NCI-H1694 treated with DMSO at 0.1 percent for 48 hours (cell line): ENCODE results near the gene MCUB.

Experiments
- DNase-seq: peaks from one replicate; lab custom pipeline; 2025; lab: John Stamatoyannopoulos, UW

MCUB gene

GRCh38 chr4:109682875-109683274, 122.8 kb downstream of the MCUB start:
- DNase-seq, result no peak

- no peak for DNase-seq
These were observed 123.7 kb downstream of the MCUB start for GRCh38 chr4:109683621-109684253.

DNA sequence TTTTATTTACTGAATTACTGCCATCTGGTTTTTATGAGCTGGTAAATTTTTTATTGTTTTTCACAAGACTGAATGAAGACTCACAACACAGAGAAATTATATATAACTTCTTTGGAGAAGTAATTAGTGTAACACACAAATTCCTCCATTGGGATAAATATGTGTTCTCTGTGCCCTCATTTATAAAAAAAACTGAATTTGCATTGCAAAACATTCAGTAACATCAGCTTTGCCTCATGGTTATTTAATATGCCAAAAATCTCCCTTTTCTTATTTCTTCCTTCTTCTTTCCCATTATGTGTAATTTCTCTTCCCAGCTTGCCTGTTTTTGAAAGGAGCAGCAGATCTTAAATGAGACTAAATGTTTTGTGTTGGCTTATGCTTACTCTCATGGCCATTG, 124.7 kb downstream of the MCUB start:
- no peak for DNase-seq

- no peak for DNase-seq
These were observed 130.8 kb downstream of the MCUB start for GRCh38 chr4:109690690-109691410.

DNA sequence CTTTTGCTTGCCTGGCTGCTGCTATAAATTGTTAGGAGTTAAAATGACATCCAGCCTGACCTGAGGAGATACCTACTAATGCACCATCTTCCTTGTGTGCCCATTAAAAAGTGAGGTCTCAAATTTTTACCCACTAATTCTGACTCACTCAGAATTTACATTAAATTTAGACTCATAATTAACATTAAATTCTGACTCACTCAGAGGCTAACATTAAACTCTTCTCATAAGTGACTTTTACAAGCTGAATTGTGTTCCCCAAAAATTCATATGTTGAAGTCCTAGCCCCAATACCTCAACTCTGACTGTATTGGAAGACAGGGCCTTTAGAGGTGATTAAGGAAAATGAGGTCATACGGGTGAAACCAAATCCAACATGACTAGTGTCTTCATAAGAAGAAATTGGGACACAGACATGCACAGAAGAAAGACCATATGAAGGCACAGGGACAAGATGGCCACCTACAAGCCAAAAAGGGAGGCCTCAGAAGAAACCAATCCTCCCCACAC, 131.4 kb downstream of the MCUB start:
- no peak for DNase-seq

DNA sequence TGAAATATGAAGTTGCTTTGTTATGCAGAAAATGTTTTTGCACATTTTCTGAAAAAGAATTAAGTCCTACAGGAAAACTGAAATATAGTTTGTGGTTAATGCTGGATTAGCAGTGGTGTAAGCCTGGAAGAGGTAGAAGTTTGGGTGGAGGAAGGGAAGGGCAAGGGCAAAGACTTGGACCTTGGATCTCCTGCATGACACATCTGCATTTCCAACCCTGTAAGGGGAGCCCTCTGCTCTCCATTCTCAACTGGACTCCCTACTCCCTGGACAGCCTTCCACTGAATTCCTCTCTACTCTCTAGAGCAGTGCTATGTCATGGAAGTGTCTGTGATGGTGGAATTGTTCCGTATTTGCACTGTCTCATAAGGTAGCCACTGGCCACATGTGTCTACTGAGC, 138.6 kb downstream of the MCUB start:
- no peak for DNase-seq

DNA sequence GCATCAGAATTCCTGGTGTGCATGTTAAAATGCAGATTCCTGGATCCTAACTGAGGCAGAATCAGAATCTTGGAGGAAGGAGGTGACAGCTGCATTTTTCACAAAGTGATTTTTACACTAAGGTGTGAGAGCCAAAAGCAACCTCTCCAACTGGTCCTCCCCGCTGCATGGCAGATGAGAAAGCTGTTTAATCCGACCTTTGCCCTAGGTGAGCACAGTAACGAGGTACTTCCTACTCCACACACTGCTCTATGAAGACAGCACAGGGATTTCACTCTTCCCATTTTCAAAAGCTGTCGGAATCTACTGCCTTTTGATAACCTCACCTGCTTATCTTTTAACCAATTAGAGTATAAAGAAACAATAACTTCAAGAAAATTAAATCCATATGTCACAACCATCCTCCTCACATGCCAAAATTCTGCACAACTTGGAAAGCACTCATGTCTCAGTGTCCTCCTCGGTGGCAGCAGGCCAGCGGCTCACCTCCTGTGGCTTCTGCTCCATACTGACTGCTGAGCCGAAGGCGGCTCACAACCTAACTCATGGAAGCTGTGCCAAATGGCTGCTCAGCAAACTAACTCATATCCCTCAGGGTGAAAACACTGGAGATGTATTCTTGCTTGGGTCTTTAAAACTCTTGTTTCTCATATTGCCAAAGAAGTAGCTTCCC, 139.6 kb downstream of the MCUB start:
- no peak for DNase-seq

DNA sequence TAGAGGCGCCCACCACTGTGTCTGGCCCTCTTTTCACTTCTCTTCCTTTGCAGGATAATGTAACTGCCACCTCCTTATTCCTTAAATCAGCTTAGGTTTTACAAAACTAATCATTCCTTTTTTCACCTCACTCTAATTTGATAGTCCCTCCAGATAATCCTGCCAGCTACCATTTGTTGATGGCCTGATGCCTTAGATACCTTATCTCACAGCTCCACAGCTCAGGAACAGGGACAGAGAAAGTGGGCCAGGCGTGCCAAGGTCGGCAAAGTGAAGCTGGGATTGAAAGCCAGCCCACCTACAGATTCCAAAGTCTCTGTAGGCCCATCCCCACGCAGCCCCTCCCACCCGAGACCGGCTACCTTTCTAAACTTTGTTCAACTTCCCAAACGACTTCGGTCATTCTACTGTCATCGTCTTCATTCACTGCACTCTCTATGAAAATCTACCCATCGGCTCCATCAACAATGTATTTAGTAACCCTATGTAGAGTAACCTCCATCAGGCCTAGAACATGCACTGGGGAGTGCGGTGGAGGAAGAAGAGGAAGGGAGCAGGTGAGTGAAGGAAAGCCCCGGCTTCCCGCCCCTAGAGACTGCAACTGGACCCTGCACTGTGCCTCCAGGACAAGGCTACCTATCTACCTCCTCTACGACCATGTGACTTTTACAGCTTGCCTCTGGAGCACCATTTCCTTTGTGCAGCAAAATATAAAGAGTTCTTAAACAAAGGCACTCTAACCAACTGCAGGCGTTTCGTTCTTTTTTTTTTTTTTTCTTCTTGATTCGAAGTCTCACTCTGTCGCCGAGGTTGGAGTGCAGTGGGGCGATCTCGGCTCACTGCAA, 141.7 kb downstream of the MCUB start:
- no peak for DNase-seq

DNA sequence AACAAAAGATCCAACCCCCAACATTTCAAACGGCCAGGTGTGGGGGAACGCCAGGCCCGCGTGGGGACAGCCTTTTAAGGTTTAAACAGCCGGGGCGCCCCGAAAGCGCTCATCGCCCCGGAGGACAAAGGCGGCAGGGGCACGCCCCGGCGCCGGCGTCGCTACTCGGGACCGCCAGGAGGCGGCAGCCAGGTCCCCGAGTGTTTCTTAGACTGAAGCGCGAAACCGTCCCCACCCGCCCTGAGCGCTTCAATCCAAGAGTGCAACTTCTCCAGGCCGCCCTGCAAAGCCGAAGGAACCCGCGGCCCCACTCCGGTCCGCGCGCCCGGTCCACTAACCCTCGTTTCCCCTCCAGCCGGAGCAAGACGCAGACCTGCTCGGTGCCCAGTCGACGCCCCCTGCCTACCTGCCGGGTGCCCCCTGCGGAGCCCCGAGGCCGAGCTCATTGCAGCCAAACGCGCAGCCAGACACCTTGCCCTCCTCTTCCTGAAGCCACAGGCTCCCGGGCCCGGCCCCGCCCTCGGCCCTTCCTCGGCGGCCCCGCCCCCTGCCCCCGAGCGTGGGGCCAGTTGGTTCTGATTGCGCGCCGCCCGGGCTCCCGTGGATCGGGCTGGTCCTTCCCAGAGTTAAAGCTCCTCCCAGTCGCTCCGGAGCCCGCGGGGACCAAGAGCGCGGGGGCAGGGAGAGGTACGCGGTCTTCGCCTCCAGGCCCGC, 143.1 kb downstream of the MCUB start, which contains the start of gene CASP6:
Gene CASP6, minus strand, starts transcription at position 496 of the 714 bp plus-strand sequence. Its CDS starts 50 bp downstream, at position 446.
- DNase-seq, result peak; percentile 18

- DNase-seq, result no peak
These were observed 143.8 kb downstream of the MCUB start for GRCh38 chr4:109703664-109704361.

DNA sequence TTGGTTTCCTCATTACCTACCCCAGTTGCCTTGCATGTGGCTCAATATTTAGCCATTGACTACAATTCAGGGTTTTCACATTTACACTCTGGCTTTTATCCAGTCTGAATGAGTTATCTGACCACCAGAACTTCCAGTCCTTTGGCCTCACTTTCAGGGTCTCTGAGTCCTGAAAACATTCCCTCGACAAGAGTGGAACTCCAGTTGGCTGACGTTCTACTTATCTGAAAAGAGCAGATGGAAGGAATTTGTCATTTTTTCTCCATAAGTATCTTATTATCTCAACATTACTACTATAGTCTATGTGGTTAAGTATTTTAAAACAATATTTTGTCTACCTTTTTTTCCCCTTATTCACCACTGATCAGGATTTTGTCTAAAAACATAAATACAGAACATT, 148.4 kb downstream of the MCUB start:
- DNase-seq, result no peak

DNA sequence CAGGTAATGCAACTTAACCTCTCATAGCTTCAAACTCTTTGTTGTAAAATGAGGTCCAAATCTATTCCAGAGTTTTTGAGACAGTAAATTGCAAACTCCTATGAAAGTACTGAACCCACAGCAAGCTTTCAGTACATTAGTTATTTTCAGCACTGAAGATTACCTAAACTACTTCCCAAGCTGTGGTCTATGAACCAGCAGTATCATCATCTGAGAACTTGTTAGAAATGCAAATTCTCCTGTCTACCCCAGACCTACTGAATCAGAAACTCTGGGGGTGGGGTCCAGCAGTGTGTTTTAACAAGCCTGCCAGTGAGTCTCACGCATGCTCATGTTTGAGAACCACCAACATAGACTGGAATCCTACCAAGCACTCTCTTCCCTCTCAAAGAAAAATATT, 148.9 kb downstream of the MCUB start:
- DNase-seq, result no peak

DNA sequence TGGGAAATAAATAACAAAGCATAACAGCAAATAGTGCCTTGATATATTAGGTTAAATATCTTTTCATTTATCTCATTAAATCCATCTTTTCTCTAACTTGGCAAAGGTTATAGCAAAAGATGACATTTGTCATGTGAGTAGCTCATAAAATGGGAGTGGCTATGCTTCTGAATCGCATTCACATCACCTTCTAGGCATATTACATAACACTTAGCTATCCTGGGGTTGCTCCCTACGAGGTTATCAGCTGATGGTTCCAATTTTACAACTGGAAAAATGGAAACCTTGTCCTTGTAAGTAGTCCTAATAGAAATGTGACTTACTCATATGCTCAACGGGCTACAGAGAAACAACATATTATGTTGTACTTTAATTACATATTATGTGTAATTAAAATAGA, 153.5 kb downstream of the MCUB start:
- no peak for DNase-seq

- no peak for DNase-seq
These were observed 158.7 kb downstream of the MCUB start for GRCh38 chr4:109718759-109719158.

DNA sequence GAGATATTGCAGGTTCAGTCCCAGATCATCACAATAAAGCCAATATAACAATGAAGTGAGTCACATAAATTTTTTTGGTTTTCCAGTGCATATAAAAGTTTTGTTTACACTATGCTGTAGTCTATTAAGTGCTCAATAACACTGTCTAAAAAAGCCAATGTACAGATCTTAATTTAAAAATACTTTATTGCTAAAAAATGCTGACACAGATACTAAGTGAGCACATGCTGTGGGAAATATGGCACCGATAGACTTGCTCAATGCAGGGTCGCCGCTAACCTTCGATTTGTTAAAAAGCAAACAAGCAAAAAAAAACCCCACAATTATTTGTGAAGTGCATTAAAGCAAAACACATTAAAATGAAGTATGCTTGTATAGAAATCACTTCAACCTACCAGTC, 159.6 kb downstream of the MCUB start:
- no peak for DNase-seq

GRCh38 chr4:109721033-109721432, 161.0 kb downstream of the MCUB start:
- DNase-seq, result no peak

DNA sequence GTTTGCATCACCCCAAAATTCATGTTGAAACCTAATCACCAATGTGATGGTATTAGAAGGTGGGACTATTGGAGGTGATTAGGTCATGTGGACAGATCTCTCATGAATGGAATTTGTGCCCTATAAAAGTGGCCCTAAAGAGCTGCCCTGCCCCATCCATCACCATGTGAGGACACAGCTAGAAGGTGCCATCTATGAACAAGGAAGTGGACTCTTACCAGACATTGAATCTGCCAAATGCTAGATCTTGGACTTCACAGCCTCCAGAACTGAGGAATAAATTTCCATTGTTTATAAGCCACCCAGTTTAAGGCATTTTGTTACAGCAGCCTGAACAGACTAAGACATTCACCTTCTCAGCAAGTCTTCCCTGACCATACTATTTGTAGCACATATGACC, 162.3 kb downstream of the MCUB start:
- no peak for DNase-seq

DNA sequence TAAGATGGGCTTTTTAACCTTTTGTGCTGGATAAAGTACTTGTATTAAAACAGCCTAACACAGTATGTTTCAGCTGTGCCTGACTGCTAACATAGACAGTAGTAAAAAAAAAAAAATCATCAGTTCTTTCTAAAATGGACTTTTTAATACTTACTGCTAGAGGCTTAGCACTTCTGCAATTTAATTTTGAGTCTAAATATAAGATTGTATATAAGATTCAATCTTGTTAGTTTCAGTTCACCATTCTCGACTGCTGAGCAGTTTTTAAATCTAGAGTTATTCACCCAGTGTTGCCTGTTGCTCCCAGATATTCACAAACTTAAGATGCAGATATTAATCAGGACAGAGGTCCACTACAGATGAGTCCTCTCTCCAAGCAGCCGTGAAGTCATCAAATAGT, 163.1 kb downstream of the MCUB start:
- DNase-seq, result no peak

GRCh38 chr4:109728385-109728784, 168.3 kb downstream of the MCUB start:
- no peak for DNase-seq

- DNase-seq, result no peak
These were observed 169.2 kb downstream of the MCUB start for GRCh38 chr4:109729117-109729717.
